Measurements from ENCODE around the gene CDX1.

DNA sequence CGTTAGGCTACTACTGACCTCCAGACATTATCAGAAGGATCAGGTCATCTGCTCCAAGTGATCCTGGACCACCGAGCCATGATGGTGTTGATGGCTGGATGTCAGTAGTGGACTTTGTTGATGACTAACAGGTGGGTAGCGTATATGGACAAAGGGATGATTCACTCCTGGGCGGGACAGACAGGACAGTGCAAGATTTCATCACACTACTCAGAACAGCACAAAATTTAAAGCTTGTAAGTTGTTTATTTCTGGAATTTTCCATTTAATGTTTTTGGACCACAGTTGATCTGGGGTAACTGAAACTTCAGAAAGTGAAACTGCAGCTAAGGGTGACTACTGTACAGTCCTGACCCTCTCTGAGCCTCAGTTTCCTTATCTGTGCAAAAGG, 23.6 kb upstream of the CDX1 start:
- TF ChIP-seq EZH2phosphoT487 (IDR thresholded peaks at IDR 0.05; ENCODE audit: borderline replicate concordance, low read length) (no peak), EZH2 (IDR thresholded peaks at IDR 0.05; ENCODE audit: low read length, unreplicated experiment) (no peak)
- TF ChIP-seq, protein P1, sequence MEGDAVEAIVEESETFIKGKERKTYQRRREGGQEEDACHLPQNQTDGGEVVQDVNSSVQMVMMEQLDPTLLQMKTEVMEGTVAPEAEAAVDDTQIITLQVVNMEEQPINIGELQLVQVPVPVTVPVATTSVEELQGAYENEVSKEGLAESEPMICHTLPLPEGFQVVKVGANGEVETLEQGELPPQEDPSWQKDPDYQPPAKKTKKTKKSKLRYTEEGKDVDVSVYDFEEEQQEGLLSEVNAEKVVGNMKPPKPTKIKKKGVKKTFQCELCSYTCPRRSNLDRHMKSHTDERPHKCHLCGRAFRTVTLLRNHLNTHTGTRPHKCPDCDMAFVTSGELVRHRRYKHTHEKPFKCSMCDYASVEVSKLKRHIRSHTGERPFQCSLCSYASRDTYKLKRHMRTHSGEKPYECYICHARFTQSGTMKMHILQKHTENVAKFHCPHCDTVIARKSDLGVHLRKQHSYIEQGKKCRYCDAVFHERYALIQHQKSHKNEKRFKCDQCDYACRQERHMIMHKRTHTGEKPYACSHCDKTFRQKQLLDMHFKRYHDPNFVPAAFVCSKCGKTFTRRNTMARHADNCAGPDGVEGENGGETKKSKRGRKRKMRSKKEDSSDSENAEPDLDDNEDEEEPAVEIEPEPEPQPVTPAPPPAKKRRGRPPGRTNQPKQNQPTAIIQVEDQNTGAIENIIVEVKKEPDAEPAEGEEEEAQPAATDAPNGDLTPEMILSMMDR (conservative IDR thresholded peaks at IDR 0.05; ENCODE audit: low read depth, low read length), result no peak
